Measurements from ENCODE around the gene FAM107B. TPM values are rescaled to one million over a fixed set of nuclear protein-coding genes. Genes with fewer than 3 reads are reported as not detected.

FAM107B gene
- total RNA-seq, 1 experiment from 2014 or later: 144 TPM

DNA sequence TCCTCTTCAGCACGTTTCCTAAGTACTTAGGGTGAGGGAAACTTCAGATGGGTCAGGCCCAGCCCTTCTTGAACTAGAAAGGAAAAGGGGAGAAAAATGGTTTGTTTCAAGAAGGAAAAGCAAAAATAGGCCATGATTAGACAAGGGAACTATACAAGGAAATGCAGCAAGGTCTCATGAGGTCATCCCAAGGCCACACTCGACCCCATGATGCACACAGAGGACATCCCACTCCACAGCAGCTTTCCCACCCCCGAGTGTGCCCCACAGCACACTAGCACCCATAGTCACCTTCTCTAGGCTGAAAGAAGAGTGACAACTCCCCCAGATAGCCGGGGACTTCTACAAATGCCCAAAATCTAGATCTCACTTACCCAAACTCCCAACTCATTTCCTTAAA lies 173.4 kb downstream of the FAM107B start:
- H3K9me2 ChIP-seq (ENCODE audit: insufficient read depth): no peaks in the 10 kb centered on the region
- H3K4me3 ChIP-seq: peak overlapping the region; percentile 98; the same call in 1 of the 2 replicates
- H3K27ac ChIP-seq: no peak overlapping the region
- ChIA-PET CTCF (no interaction called here), POLR2A (ENCODE audit: unreplicated experiment) (interaction anchor here (0.7 kb wide), 1 partner anchor 66 kb away, joined by 5 read pairs; no protein-coding TSS in a partner anchor)
- H4K20me1 ChIP-seq (ENCODE audit: insufficient read depth): peaks cover 50% of the 10 kb centered on the region
- intact Hi-C loops (cut with micrococcal nuclease; ENCODE audit: unreplicated experiment): no loop called here
- H3K36me3 ChIP-seq (ENCODE audit: low read depth): peaks cover 29% of the 10 kb centered on the region
- no peak overlapping the region for H2AFZ ChIP-seq
- DNase-seq: no peak
- BruUV-seq (replicated peaks): no TSS peak
- H3K4me2 ChIP-seq: peak overlapping the region; percentile 86
- H3K9me3 ChIP-seq (ENCODE audit: insufficient read depth, low read depth): no peaks in the 10 kb centered on the region
- H3F3A ChIP-seq (ENCODE audit: insufficient read depth, low read depth): peaks cover 32% of the 10 kb centered on the region
- no peaks in the 10 kb centered on the region for H3K27me3 ChIP-seq (ENCODE audit: insufficient read depth, low read depth)
- TF ChIP-seq EZH2 (IDR thresholded peaks at IDR 0.05; ENCODE audit: low read depth): no peak
- TF ChIP-seq CTCF (conservative IDR thresholded peaks at IDR 0.05): no peak
- peaks cover 73% of the 10 kb centered on the region for H3K79me2 ChIP-seq (ENCODE audit: low read depth)
- peaks cover 49% of the 10 kb centered on the region for H3K4me1 ChIP-seq (replicated peaks; ENCODE audit: insufficient read depth)

- CTCF ChIA-PET: no interaction called here
- H3K79me2 ChIP-seq (ENCODE audit: low read depth): peaks cover 86% of the 10 kb centered on the region
Measured at GRCh38 chr10:14600065-14600464, 174.6 kb downstream of the FAM107B start.

GRCh38 chr10:14598809-14599764 lies 175.6 kb downstream of the FAM107B start:
- H3K27me3 ChIP-seq (ENCODE audit: insufficient read depth, low read depth): no peaks in the 10 kb centered on the region
- no peak overlapping the region for H3K4me2 ChIP-seq
- BruUV-seq (replicated peaks): no TSS peak
- H3K4me1 ChIP-seq (replicated peaks; ENCODE audit: insufficient read depth): peaks cover 46% of the 10 kb centered on the region
- TF ChIP-seq CTCF (conservative IDR thresholded peaks at IDR 0.05) (no peak), EZH2 (IDR thresholded peaks at IDR 0.05; ENCODE audit: low read depth) (no peak)
- intact Hi-C loops (cut with micrococcal nuclease; ENCODE audit: unreplicated experiment): no loop called here
- H3K9me3 ChIP-seq (ENCODE audit: insufficient read depth, low read depth): no peaks in the 10 kb centered on the region
- H3K36me3 ChIP-seq (ENCODE audit: low read depth): peaks cover 38% of the 10 kb centered on the region
- H3K9me2 ChIP-seq (ENCODE audit: insufficient read depth): no peaks in the 10 kb centered on the region
- no peak for DNase-seq
- no peak overlapping the region for H3K27ac ChIP-seq
- ChIA-PET CTCF (no interaction called here), POLR2A (ENCODE audit: unreplicated experiment) (interaction anchor here (0.7 kb wide), 1 partner anchor 12 kb away, joined by 4 read pairs; no protein-coding TSS in a partner anchor)
- peaks cover 52% of the 10 kb centered on the region for H4K20me1 ChIP-seq (ENCODE audit: insufficient read depth)
- peaks cover 96% of the 10 kb centered on the region for H3K79me2 ChIP-seq (ENCODE audit: low read depth)
- no peak overlapping the region for H3K4me3 ChIP-seq
- no peak overlapping the region for H2AFZ ChIP-seq
- peaks cover 38% of the 10 kb centered on the region; the same call in 1 of the 2 replicates for H3F3A ChIP-seq (ENCODE audit: insufficient read depth, low read depth)

More at GRCh38 chr10:14600065-14600464, 174.6 kb downstream of the FAM107B start:
- Histone ChIP-seq H3K9me2 (ENCODE audit: insufficient read depth) (no peaks in the 10 kb centered on the region), H3K4me2 (no peak overlapping the region), H4K20me1 (ENCODE audit: insufficient read depth) (peaks cover 52% of the 10 kb centered on the region), H3K4me3 (no peak overlapping the region), H3K27ac (no peak overlapping the region), H3K27me3 (ENCODE audit: insufficient read depth, low read depth) (no peaks in the 10 kb centered on the region), H3K9me3 (ENCODE audit: insufficient read depth, low read depth) (no peaks in the 10 kb centered on the region), H3K36me3 (ENCODE audit: low read depth) (peaks cover 34% of the 10 kb centered on the region), H3K4me1 (replicated peaks; ENCODE audit: insufficient read depth) (peaks cover 44% of the 10 kb centered on the region), H2AFZ (no peak overlapping the region), H3F3A (ENCODE audit: insufficient read depth, low read depth) (peaks cover 33% of the 10 kb centered on the region)
- TF ChIP-seq CTCF (conservative IDR thresholded peaks at IDR 0.05) (no peak), EZH2 (IDR thresholded peaks at IDR 0.05; ENCODE audit: low read depth) (no peak)
- no peak for DNase-seq
- intact Hi-C loops (cut with micrococcal nuclease; ENCODE audit: unreplicated experiment): no loop called here
- POLR2A ChIA-PET (ENCODE audit: unreplicated experiment): no interaction called here
- no TSS peak for BruUV-seq (replicated peaks)

Data from PC-9 (cell line).